ENCODE measurements around the gene NKX1-1.

NKX1-1 gene

GRCh38 chr4:1356181-1356998 is 49.9 kb downstream of the NKX1-1 start:
- in situ Hi-C loops (cut with MboI; ENCODE audit: low pct_unique_long_range_greater_than_20kb, low sequenced_read_pairs, unreplicated experiment) = loop anchor here (10.0 kb wide), 1 partner anchor 222 kb away; no protein-coding TSS in a partner anchor
- peak; percentile 81 for TF ChIP-seq CTCF (IDR thresholded peaks at IDR 0.05; ENCODE audit: extremely low read depth, insufficient read depth, missing control alignments)
- peak; percentile 85 for DNase-seq (ENCODE audit: low spot score)

GRCh38 chr4:1355378-1355777 is 50.9 kb downstream of the NKX1-1 start:
- DNase-seq (ENCODE audit: low spot score) = no peak
- no peak for TF ChIP-seq CTCF (IDR thresholded peaks at IDR 0.05; ENCODE audit: extremely low read depth, insufficient read depth, missing control alignments)
- in situ Hi-C loops (cut with MboI; ENCODE audit: low pct_unique_long_range_greater_than_20kb, low sequenced_read_pairs, unreplicated experiment) = loop anchor here (10.0 kb wide), 1 partner anchor 221 kb away; no protein-coding TSS in a partner anchor

- TF ChIP-seq CTCF (IDR thresholded peaks at IDR 0.05; ENCODE audit: extremely low read depth, insufficient read depth, missing control alignments) = no peak
- DNase-seq (ENCODE audit: low spot score) = no peak
- in situ Hi-C loops (cut with MboI; ENCODE audit: low pct_unique_long_range_greater_than_20kb, low sequenced_read_pairs, unreplicated experiment) = loop anchor here (10.0 kb wide), 1 partner anchor 220 kb away; no protein-coding TSS in a partner anchor
These were observed 51.3 kb downstream of the NKX1-1 start for GRCh38 chr4:1354983-1355275.

- in situ Hi-C loops (cut with MboI; ENCODE audit: low pct_unique_long_range_greater_than_20kb, low sequenced_read_pairs, unreplicated experiment) = loop anchor here (10.0 kb wide), 1 partner anchor 220 kb away; no protein-coding TSS in a partner anchor
- DNase-seq (ENCODE audit: low spot score) = no peak
- TF ChIP-seq CTCF (IDR thresholded peaks at IDR 0.05; ENCODE audit: extremely low read depth, insufficient read depth, missing control alignments) = no peak
These were observed 51.9 kb downstream of the NKX1-1 start for GRCh38 chr4:1354136-1354982.

- in situ Hi-C loops (cut with MboI; ENCODE audit: low pct_unique_long_range_greater_than_20kb, low sequenced_read_pairs, unreplicated experiment) = loop anchor here (10.0 kb wide), 1 partner anchor 219 kb away; no protein-coding TSS in a partner anchor
- DNase-seq (ENCODE audit: low spot score) = no peak
- no peak for TF ChIP-seq CTCF (IDR thresholded peaks at IDR 0.05; ENCODE audit: extremely low read depth, insufficient read depth, missing control alignments)
These were observed 52.8 kb downstream of the NKX1-1 start for GRCh38 chr4:1353186-1354055.

All from GM13977 (cell line).